CD4-positive, CD25-positive, alpha-beta regulatory T cell (primary cell): Measurements from ENCODE around the gene LRRC15. TPM values are rescaled to one million over a fixed set of nuclear protein-coding genes. Genes with fewer than 3 reads are reported as not detected.

ENCODE experiments used
- ATAC-seq, 2 donors: fragments of 150-1000 bp; cut with Tn5 transposase; one replicate each; pipeline ENCODE4 v1.10.0; 2021; ENCODE audit warnings: low read depth in 2 of 2, moderate number of reproducible peaks in 2 of 2, moderate library complexity in 1 of 2
- DNase-seq, 3 donors: peaks; one replicate each; pipeline versions ENCODE4 v3.0.0 to v3.0.0-alpha.2; 2012 to 2022; ENCODE audit warnings: mixed read lengths in 1 of 3
- H3K27ac ChIP-seq: one replicate; pipeline ENCODE4 v1.7.0; 2013; ENCODE audit warnings: mild to moderate bottlenecking, low read length; ENCODE audit not compliant: insufficient read depth, poor library complexity, severe bottlenecking
- H3K27me3 ChIP-seq: one replicate; pipeline ENCODE4 v1.7.0; 2013; ENCODE audit warnings: low read length; ENCODE audit not compliant: control insufficient read depth, insufficient read depth
- H3K36me3 ChIP-seq: one replicate; pipeline ENCODE4 v1.7.0; 2013; ENCODE audit warnings: mild to moderate bottlenecking, low read length, moderate library complexity; ENCODE audit not compliant: control insufficient read depth, insufficient read depth
- H3K4me1 ChIP-seq: 2 replicates; pipeline ENCODE4 v1.7.0; 2013; ENCODE audit warnings: mild to moderate bottlenecking, low read length; ENCODE audit not compliant: insufficient read depth, control insufficient read depth, poor library complexity, severe bottlenecking
- H3K4me3 ChIP-seq: one replicate; pipeline ENCODE4 v1.7.0; 2013; ENCODE audit warnings: low read depth, mild to moderate bottlenecking, low read length, moderate library complexity
- H3K9me3 ChIP-seq, 2 experiments: 1 replicate in 1 of 2; 2 replicates in 1 of 2; pipeline ENCODE4 v1.7.0; 2013; ENCODE audit warnings: low read length in 2 of 2, mild to moderate bottlenecking in 1 of 2, moderate library complexity in 1 of 2; ENCODE audit not compliant: control insufficient read depth in 2 of 2
- H3K27ac Mint-ChIP-seq, 3 donors: one replicate each; pipeline ENCODE4 v1.8.0; 2020 to 2022; ENCODE audit warnings: mild to moderate bottlenecking in 3 of 3, mixed read lengths in 3 of 3, moderate library complexity in 2 of 3
- H3K27me3 Mint-ChIP-seq: one replicate; pipeline ENCODE4 v1.8.0; 2022; ENCODE audit warnings: mild to moderate bottlenecking, mixed read lengths
- H3K36me3 Mint-ChIP-seq: one replicate; pipeline ENCODE4 v1.8.0; 2020; ENCODE audit warnings: mixed read lengths
- H3K4me1 Mint-ChIP-seq, 4 donors: one replicate each; pipeline ENCODE4 v1.8.0; 2020 to 2022; ENCODE audit warnings: mixed read lengths in 4 of 4, mild to moderate bottlenecking in 1 of 4
- H3K4me3 Mint-ChIP-seq, 4 donors: one replicate each; pipeline ENCODE4 v1.8.0; 2020 to 2022; ENCODE audit warnings: mild to moderate bottlenecking in 4 of 4, mixed read lengths in 4 of 4, moderate library complexity in 3 of 4
- H3K9me3 Mint-ChIP-seq, 7 donors: one replicate each; pipeline ENCODE4 v1.8.0; 2020 to 2022; ENCODE audit warnings: mixed read lengths in 7 of 7, mild to moderate bottlenecking in 3 of 7, moderate library complexity in 2 of 7
- polyA plus RNA-seq, 4 donors: library from polyadenylated mRNA; unstranded; fragments of 300-500 nt; fragmentation: Illumina TruSeq; gene quantifications; one replicate each; pipeline ENCODE4 v1.2.3, GENCODE V29; 2021
- total RNA-seq: library from RNA; stranded (reverse); gene quantifications from one replicate; pipeline ENCODE4 v1.2.3, GENCODE V29; 2022

The LRRC15 gene
- total and polyA plus RNA-seq, 5 donors from 2014 or later, result not detected

DNA sequence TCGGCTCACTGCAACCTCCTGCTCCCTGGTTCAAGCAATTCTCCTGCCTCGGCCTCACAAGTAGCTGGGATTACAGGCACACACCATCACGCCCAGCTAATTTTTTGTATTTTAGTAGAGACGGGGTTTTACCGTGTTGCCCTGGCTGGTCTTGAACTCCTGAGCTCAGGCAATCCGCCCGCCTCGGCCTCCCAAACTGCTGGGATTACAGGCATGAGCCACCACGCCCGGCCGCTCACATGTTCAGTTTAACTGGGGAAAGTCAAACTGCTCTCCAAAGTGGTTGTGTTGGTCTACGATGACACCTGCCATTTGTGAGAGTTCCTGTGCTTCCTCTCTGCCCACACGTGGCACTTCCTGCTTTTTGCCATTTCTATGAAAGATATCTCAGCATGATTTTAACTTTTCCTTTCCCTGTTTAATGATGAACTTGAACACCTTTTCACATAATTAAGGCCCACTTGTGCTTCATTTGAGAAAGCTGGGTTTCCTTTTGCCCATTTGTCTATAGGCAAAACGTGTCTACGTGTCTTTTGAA, 30.4 kb upstream of the LRRC15 start:
- Histone ChIP-seq H3K27me3 (peaks cover 13% of the 10 kb centered on the region), H3K27ac (no peak overlapping the region), H3K4me3 (no peak overlapping the region), H3K9me3 (no peaks in the 10 kb centered on the region), H3K4me1 (peaks cover 30% of the 10 kb centered on the region), H3K36me3 (peaks cover 3% of the 10 kb centered on the region)
- DNase-seq (peak in 1 of 3 donors; percentile 31), ATAC-seq (no peak)
- H3K4me1 Mint-ChIP-seq, result peaks cover 17 to 50% (median 34%) of the 10 kb centered on the region in 4 donors
- H3K9me3 Mint-ChIP-seq, result peaks cover 0 to 1% (median 0%) of the 10 kb centered on the region in 7 donors
- no peak overlapping the region for H3K4me3 Mint-ChIP-seq
- peaks cover 31% of the 10 kb centered on the region for H3K27me3 Mint-ChIP-seq
- H3K27ac Mint-ChIP-seq, result peak overlapping the region in 1 of 3 donors; percentile 24
- peaks cover 4% of the 10 kb centered on the region for H3K36me3 Mint-ChIP-seq

DNA sequence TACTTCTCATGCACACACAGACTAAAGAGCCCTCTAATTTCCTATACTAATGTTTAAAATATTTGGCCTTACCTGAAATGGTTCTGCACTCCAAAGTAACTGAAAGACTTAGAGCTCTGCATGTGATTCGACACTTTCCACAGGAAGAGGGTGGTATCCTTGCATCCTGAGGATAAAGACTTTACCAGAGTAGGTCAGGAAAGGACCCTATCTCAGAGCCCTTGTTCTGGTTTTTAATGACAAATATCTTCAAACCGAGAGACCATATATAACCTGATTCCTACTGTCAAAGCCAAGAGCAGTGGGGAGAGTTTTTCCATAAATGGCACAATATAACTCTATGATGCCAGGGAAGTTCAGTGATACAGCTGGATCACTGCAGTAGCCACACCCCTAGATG, 29.6 kb upstream of the LRRC15 start, which contains the start of gene GP5:
TSS of gene GP5 (minus strand) at position 101 of the 400 bp plus-strand sequence. CDS start 984 bp downstream, outside the sequence.
- H3K27me3 Mint-ChIP-seq, result peaks cover 34% of the 10 kb centered on the region
- peaks cover 0 to 1% (median 0%) of the 10 kb centered on the region in 7 donors for H3K9me3 Mint-ChIP-seq
- peak within 1 kb of the TSS; percentile 7 to 92 (median 86) for H3K4me3 Mint-ChIP-seq
- peak within 1 kb of the TSS; percentile 67 for H3K4me3 ChIP-seq
- H3K9me3 ChIP-seq, result no peaks in the 10 kb centered on the region
- peaks cover 16% of the 10 kb centered on the region for H3K27me3 ChIP-seq
- peaks cover 14 to 46% (median 30%) of the 10 kb centered on the region in 4 donors for H3K4me1 Mint-ChIP-seq
- no peaks in the 10 kb centered on the region for H3K36me3 Mint-ChIP-seq
- H3K4me1 ChIP-seq, result peaks cover 30% of the 10 kb centered on the region
- no peak within 1 kb of the TSS for H3K27ac ChIP-seq
- no peak for ATAC-seq
- DNase-seq, result no peak
- H3K36me3 ChIP-seq, result peaks cover 2% of the 10 kb centered on the region
- H3K27ac Mint-ChIP-seq, result peak within 1 kb of the TSS in 2 of 3 donors; percentile 67 to 72

DNA sequence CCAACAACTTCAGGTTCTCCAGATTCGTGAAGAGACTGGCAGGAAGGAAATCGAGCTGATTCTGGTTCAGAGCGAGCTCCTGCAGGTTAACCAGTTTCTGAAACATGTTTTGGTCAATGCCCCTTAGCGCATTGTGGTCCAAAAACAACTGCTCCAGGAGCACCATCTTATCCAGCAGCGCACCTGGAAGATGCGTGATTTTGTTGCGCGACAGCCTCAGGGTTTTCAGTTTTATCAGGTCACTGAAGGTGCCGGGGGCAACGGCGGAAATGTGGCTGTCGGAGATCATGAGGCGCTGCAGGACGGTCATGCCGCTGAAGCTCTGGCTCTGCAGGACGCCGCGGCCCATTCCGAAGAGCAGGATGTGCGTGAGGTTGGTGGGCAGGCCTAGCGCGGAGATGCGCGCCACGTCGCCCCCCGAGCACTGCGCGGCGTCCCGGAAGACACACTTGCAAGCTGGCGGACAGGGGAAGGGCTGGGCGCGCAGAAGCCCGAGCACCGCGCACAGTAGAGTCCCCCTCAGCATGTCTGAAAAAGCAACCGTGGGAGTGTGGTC, 28.3 kb upstream of the LRRC15 start:
- H3K27ac ChIP-seq, result no peak overlapping the region
- Mint-ChIP-seq H3K4me1 (peaks cover 14 to 46% (median 30%) of the 10 kb centered on the region in 4 donors), H3K4me3 (peak overlapping the region; percentile 75 to 92 (median 86)), H3K9me3 (peaks cover 0 to 1% (median 0%) of the 10 kb centered on the region in 7 donors), H3K27ac (peak overlapping the region in 1 of 3 donors; percentile 72), H3K36me3 (no peaks in the 10 kb centered on the region), H3K27me3 (peaks cover 37% of the 10 kb centered on the region)
- H3K36me3 ChIP-seq, result no peaks in the 10 kb centered on the region
- peak; percentile 25 to 28 for ATAC-seq
- DNase-seq, result peak in 2 of 3 donors; percentile 9 to 78
- H3K4me1 ChIP-seq, result peaks cover 30% of the 10 kb centered on the region
- H3K4me3 ChIP-seq, result peak overlapping the region; percentile 77
- no peaks in the 10 kb centered on the region for H3K9me3 ChIP-seq
- peaks cover 16% of the 10 kb centered on the region for H3K27me3 ChIP-seq

DNA sequence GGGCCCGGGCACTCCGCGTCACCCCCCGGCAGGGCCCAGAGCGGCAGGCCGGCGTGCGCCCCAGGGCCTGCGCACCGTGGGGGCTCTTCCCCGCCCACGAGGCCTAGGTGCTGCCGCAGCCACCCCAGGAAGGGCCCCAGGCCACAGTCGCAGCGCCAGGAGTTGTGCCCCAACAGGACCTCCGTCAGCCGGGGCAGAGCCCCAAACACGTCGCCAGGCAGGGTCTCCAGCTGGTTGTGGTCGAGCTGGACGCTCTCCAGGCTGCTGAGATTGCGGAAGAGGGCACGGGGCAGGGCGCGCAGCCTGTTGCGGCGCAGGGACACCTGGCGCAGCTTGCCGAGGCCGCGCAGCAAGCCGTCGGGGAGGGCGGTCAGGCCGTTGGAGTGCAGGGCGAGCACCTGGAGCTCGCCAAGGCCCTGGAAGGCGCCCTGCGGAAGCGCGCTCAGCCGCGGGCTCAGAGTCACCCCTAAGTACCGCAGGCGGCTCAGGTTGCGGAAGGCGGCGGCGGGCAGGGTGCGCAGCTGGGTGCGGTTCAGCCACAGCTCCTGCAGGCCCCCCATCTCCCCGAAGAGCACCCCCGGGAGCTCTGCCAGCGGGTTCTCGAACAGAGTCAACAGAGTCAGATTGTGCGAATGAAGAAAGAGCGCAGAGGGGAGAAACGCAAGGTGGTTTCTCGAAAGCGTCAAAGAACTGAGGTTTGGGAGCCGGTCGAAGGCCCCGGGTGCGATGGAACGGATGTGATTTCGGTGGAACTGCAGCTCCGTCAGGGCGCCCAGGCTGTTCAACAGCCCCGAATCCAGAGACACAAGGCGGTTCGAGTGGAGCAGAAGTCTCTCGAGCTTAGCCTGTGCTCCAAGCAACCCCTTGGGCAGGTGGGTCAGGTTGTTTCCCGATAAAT, 27.6 kb upstream of the LRRC15 start:
- Mint-ChIP-seq H3K27me3 (peaks cover 37% of the 10 kb centered on the region), H3K4me3 (peak overlapping the region; percentile 75 to 92 (median 86)), H3K9me3 (peaks cover 0 to 1% (median 0%) of the 10 kb centered on the region in 7 donors), H3K27ac (peak overlapping the region; percentile 51 to 92 (median 72)), H3K4me1 (peaks cover 16 to 46% (median 30%) of the 10 kb centered on the region in 4 donors), H3K36me3 (no peaks in the 10 kb centered on the region)
- ATAC-seq (peak; percentile 50 to 53), DNase-seq (peak in 2 of 3 donors; percentile 38 to 80)
- Histone ChIP-seq H3K9me3 (no peaks in the 10 kb centered on the region), H3K4me3 (peak overlapping the region; percentile 77), H3K36me3 (no peaks in the 10 kb centered on the region), H3K27ac (peak overlapping the region; percentile 5), H3K27me3 (peaks cover 16% of the 10 kb centered on the region), H3K4me1 (peaks cover 30% of the 10 kb centered on the region)

DNA sequence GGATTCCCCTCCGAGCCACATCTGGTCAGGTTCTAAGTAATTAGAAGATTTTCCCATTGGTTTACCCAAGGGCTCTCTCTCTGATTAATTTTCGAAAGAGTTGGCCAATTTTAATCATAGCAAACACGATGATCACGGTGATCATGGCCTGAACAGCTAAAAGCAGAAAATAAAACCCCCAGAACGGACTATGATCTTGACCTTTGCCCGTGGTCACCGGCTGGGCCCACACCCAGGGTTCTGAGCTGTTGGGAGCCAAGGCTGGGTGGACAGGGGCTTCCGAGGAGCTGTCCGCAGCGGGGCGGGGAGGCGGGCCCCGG, 27.0 kb upstream of the LRRC15 start:
- ATAC-seq (no peak), DNase-seq (no peak)
- peaks cover 30% of the 10 kb centered on the region for H3K4me1 ChIP-seq
- Mint-ChIP-seq H3K27me3 (peaks cover 39% of the 10 kb centered on the region), H3K4me3 (peak overlapping the region; percentile 53 to 84 (median 76)), H3K27ac (peak overlapping the region in 1 of 3 donors; percentile 32), H3K36me3 (no peaks in the 10 kb centered on the region), H3K9me3 (peaks cover 0 to 1% (median 0%) of the 10 kb centered on the region in 7 donors), H3K4me1 (peaks cover 16 to 46% (median 30%) of the 10 kb centered on the region in 4 donors)
- H3K4me3 ChIP-seq, result no peak overlapping the region
- H3K36me3 ChIP-seq, result no peaks in the 10 kb centered on the region
- H3K9me3 ChIP-seq, result no peaks in the 10 kb centered on the region
- peak overlapping the region; percentile 5 for H3K27ac ChIP-seq
- peaks cover 16% of the 10 kb centered on the region for H3K27me3 ChIP-seq

DNA sequence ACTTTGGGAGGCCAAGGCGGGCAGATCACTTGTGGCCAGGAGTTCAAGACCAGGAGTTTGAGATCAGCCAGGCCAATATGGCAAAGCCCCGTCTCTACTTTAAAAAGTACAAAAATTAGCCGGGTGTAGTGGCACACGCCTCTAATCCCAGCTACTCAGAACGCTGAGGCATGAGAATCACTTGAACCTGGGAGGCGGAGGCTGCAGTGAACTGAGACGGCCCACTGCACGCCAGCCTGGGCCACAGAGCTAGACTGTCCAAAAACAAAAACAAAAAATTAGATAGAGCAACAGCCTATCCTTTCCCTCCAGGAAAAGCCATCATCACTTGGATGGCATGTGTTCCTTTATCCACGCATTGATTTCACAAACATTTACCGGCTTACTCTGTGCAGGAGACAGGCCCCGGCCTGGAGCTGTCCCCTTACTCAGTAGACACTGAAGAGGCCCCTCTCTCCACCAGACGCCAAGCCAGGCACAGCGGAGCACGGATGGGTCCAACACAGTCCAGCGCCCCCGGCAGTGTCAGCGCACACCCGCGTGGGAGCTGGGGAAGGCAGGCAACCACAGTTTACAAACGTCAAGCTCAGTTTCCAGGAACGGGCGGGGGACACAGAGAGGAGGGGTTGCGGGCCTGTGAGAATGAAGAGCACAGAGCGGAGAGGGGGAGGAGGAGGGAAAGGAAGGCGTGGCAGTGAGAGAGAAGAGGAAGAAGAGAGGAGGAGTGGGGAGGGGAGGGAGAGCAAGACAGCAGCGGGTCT, 26.4 kb upstream of the LRRC15 start:
- peak overlapping the region; percentile 53 to 84 (median 80) for H3K4me3 Mint-ChIP-seq
- no peak overlapping the region for H3K27ac ChIP-seq
- H3K9me3 ChIP-seq, result peaks cover 2% of the 10 kb centered on the region in 2 experiments
- no peaks in the 10 kb centered on the region for H3K36me3 Mint-ChIP-seq
- H3K4me1 Mint-ChIP-seq, result peaks cover 16 to 46% (median 30%) of the 10 kb centered on the region in 4 donors
- DNase-seq (peak in 2 of 3 donors; percentile 41 to 92), ATAC-seq (peak; percentile 54 to 70)
- peaks cover 44% of the 10 kb centered on the region for H3K27me3 Mint-ChIP-seq
- peaks cover 16% of the 10 kb centered on the region for H3K27me3 ChIP-seq
- peaks cover 30% of the 10 kb centered on the region for H3K4me1 ChIP-seq
- no peak overlapping the region for H3K4me3 ChIP-seq
- no peak overlapping the region for H3K27ac Mint-ChIP-seq
- no peaks in the 10 kb centered on the region for H3K36me3 ChIP-seq
- H3K9me3 Mint-ChIP-seq, result peaks cover 0 to 2% (median 1%) of the 10 kb centered on the region in 7 donors

DNA sequence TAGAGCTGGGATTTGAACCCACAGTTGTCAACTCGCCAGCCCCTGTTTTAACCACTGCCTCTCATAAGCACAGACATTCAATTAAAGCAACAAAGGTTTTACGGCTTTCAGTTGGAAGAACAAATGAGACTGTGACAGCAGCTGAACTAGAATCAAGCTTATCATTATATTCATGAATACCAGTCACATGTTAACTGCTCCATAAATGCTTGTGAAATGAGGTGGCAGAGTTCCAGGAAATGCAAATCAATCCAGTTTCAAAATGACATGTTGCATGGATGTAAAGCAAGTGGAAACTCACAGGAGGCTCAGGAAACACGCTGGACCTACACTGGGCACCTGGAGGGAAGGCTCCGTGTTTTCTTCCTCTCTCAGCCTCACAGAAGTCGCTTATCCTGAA, 25.7 kb upstream of the LRRC15 start:
- DNase-seq (peak in 1 of 3 donors; percentile 34), ATAC-seq (no peak)
- Histone ChIP-seq H3K4me3 (no peak overlapping the region), H3K9me3 (peaks cover 5 to 6% of the 10 kb centered on the region in 2 experiments), H3K27me3 (peaks cover 16% of the 10 kb centered on the region), H3K36me3 (no peaks in the 10 kb centered on the region), H3K4me1 (peaks cover 30% of the 10 kb centered on the region), H3K27ac (no peak overlapping the region)
- H3K27ac Mint-ChIP-seq, result peak overlapping the region in 1 of 3 donors; percentile 94
- peaks cover 16 to 45% (median 30%) of the 10 kb centered on the region in 4 donors for H3K4me1 Mint-ChIP-seq
- H3K4me3 Mint-ChIP-seq, result peak overlapping the region in 3 of 4 donors; percentile 46 to 82 (median 53)
- H3K36me3 Mint-ChIP-seq, result no peaks in the 10 kb centered on the region
- H3K9me3 Mint-ChIP-seq, result peaks cover 0 to 8% (median 1%) of the 10 kb centered on the region in 7 donors
- peaks cover 50% of the 10 kb centered on the region for H3K27me3 Mint-ChIP-seq
